Activated B cell treated with CpG ODN at 0.5 μM for 24 hours (primary cell): Measurements from ENCODE around the gene MAD1L1. TPM values are rescaled to one million over a fixed set of nuclear protein-coding genes. Genes with fewer than 3 reads are reported as not detected.
A peak's percentile ranks its signal among the peaks of the same experiment; 100 is the strongest.
"Not testable (repeated sequence)": the region's sequence is repeated elsewhere in the genome, so short reads cannot be mapped to it uniquely, and the experiment has no call there.

Experiments used
- ATAC-seq: fragments of 200-7000 bp; cut with Tn5 transposase; one replicate; pipeline ENCODE4 v1.10.0; 2021; ENCODE audit warnings: low read depth, mild to moderate bottlenecking, moderate library complexity
- CTCF ChIA-PET: fragments of 350-600 bp; sonication (Branson Sonifier 250); formaldehyde crosslinking; loops from one replicate; lab custom pipeline; 2021; ENCODE audit warnings: antibody characterized with exemption; lab: Charles Lee
- POLR2A ChIA-PET: fragments of 350-600 bp; sonication (Branson Sonifier 250); formaldehyde crosslinking; loops from one replicate; lab custom pipeline; 2021; ENCODE audit warnings: antibody characterized with exemption; lab: Charles Lee
- DNase-seq: peaks from one replicate; pipeline ENCODE4 v3.0.0; 2022
- H3K27ac Mint-ChIP-seq: one replicate; pipeline ENCODE4 v1.8.0; 2020; ENCODE audit warnings: mixed read lengths
- H3K27me3 Mint-ChIP-seq: one replicate; pipeline ENCODE4 v1.8.0; 2021; ENCODE audit warnings: mixed read lengths
- H3K36me3 Mint-ChIP-seq: one replicate; pipeline ENCODE4 v1.8.0; 2021; ENCODE audit warnings: low read depth, mixed read lengths
- H3K4me1 Mint-ChIP-seq: one replicate; pipeline ENCODE4 v1.8.0; 2021; ENCODE audit warnings: mixed read lengths
- H3K4me3 Mint-ChIP-seq: one replicate; pipeline ENCODE4 v1.8.0; 2020; ENCODE audit warnings: mild to moderate bottlenecking, mixed read lengths
- H3K9me3 Mint-ChIP-seq: one replicate; pipeline ENCODE4 v1.8.0; 2020; ENCODE audit warnings: mixed read lengths
- intact Hi-C: fragments of 100-400 bp; cut with micrococcal nuclease; formaldehyde crosslinking; loops from one replicate; pipeline ENCODE4 v1.15.1; 2024
- total RNA-seq: library from RNA; stranded (reverse); gene quantifications from 2 replicates; pipeline ENCODE4 v1.2.3, GENCODE V29; 2022
- TF ChIP-seq, protein P1 (sequence below): fragments of 200-600 bp; IDR thresholded peaks from one replicate; pipeline ENCODE4 v1.8.0; 2022; ENCODE audit warnings: antibody characterized with exemption, mild to moderate bottlenecking

MAD1L1 gene
- total RNA-seq, 1 donor from 2014 or later: 54.6 TPM

DNA sequence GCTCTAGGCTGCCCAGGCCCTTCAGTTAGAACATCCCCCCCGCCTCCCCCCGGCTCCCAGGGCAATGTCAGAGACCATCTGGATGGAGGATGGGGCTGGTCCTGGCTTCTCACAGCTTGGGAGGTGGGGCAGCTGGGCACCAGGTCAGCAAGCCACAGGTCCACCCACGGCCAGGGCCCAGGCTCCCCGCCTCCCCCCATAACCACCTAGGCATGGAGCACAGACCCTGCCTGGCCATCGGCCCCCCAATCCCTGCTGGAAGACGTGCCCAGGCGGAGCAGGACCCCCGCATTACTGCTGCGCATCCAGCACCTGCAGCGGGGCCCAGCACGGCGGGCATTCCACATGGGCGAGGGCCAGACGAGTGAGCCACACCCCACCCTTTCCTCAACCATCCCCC lies 393.0 kb downstream of the MAD1L1 start:
- ChIA-PET POLR2A (no interaction called here), CTCF (no interaction called here)
- H3K4me1 Mint-ChIP-seq: peaks cover 10% of the 10 kb centered on the region
- intact Hi-C loops: no loop called here
- H3K27me3 Mint-ChIP-seq: no peaks in the 10 kb centered on the region
- H3K36me3 Mint-ChIP-seq: peaks cover 36% of the 10 kb centered on the region
- H3K4me3 Mint-ChIP-seq: no peak overlapping the region
- H3K27ac Mint-ChIP-seq: no peak overlapping the region
- peaks cover 3% of the 10 kb centered on the region for H3K9me3 Mint-ChIP-seq
- DNase-seq (no peak), ATAC-seq (no peak)
- TF ChIP-seq, protein P1, sequence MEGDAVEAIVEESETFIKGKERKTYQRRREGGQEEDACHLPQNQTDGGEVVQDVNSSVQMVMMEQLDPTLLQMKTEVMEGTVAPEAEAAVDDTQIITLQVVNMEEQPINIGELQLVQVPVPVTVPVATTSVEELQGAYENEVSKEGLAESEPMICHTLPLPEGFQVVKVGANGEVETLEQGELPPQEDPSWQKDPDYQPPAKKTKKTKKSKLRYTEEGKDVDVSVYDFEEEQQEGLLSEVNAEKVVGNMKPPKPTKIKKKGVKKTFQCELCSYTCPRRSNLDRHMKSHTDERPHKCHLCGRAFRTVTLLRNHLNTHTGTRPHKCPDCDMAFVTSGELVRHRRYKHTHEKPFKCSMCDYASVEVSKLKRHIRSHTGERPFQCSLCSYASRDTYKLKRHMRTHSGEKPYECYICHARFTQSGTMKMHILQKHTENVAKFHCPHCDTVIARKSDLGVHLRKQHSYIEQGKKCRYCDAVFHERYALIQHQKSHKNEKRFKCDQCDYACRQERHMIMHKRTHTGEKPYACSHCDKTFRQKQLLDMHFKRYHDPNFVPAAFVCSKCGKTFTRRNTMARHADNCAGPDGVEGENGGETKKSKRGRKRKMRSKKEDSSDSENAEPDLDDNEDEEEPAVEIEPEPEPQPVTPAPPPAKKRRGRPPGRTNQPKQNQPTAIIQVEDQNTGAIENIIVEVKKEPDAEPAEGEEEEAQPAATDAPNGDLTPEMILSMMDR: no peak

DNA sequence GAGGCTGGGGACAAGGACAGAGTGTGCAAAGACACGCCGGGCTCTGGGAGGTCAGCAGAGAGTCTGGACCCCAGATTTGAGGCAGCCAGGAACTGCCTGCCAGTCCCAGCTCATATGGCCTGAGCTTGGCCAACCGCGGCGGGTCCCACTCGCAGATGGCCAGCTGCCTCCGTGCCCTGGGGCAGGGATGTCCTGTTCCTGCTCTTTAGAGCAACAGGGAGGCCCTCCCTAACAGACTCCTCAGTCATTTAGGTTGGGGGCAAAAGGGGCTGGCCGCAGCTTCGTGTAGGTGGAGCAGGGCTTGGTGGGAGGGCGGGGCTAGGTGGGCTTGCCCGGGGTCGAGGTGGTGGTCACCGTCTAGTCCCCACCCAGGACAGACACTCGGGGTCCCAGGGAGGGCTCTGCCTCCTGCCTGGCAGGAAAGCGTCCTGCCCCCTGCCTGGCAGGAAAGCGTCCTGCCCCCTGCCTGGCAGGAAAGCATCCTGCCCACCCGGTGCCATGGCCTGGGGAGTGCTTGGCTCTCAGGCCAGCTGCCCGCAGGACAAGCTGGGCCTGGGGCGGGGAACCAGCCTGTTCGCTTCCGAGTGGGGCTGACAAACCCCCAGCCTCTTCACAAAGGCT lies 393.7 kb downstream of the MAD1L1 start:
- CTCF ChIA-PET, DNase-seq, POLR2A ChIA-PET, H3K27ac Mint-ChIP-seq, H3K9me3 Mint-ChIP-seq, H3K4me3 Mint-ChIP-seq, ATAC-seq, H3K27me3 Mint-ChIP-seq, intact Hi-C loops, H3K4me1 Mint-ChIP-seq: not testable (repeated sequence)
- H3K36me3 Mint-ChIP-seq: peaks cover 40% of the 10 kb centered on the region

DNA sequence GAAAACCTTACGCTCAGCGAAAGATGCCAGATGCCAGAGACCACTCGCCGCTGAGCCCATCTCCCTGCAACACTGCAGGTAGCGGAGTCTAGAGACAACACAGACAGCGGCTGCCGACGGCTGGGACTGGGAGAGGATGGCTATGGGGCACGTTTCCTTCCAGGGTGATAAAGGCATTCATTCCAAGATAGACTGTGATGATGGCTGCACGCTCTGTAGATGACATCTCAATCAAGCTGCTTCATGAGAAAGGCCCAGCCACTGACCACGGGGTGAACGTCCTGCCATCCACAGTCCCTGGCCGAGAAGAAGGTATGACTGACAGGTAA lies 394.2 kb downstream of the MAD1L1 start:
- H3K4me3 Mint-ChIP-seq, H3K27me3 Mint-ChIP-seq, DNase-seq, H3K4me1 Mint-ChIP-seq, H3K27ac Mint-ChIP-seq, intact Hi-C loops, CTCF ChIA-PET, POLR2A ChIA-PET, H3K9me3 Mint-ChIP-seq, ATAC-seq: not testable (repeated sequence)
- H3K36me3 Mint-ChIP-seq: peaks cover 43% of the 10 kb centered on the region

DNA sequence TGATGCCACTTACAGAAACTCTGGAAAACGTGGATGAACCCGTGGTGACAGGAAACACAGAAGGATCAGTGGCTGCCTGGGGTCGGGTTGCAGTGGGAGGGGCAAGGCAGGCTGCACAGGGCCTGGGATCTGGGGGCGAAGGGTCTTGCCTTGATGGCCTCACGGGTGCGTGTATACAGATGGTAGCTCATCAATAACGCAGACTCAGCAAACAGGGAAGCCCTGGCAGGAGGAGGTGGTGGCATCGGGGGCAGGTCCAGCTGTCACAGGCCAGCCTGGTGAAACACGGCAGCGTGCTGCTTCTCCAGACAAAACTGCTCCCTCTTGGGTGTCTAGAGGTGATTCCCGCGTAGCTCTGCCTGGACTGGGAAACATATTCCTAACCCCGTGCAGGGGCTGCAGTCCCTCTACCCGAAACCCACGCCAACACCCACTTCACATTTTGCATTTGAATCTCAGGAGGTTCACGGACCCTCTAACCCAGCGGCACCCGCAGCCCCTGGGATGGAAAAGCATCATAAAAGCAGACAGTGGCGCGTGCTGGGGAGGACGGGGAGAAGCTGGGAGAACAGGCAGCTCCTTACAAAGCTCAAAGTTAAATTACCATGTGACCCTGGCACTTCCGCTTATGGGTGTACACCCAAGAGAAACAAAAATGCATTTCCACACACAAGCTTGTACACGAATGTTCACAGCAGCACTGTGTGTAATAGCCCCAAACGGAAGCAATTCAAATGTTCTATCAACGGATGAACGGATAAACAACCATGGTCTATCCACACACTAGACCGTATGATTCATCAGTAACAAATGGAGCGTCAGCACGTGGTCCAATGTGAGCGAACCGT lies 394.8 kb downstream of the MAD1L1 start:
- H3K27me3 Mint-ChIP-seq, H3K4me1 Mint-ChIP-seq, POLR2A ChIA-PET, DNase-seq, ATAC-seq, H3K27ac Mint-ChIP-seq, intact Hi-C loops, H3K4me3 Mint-ChIP-seq, CTCF ChIA-PET, H3K9me3 Mint-ChIP-seq: not testable (repeated sequence)
- H3K36me3 Mint-ChIP-seq: peaks cover 43% of the 10 kb centered on the region

DNA sequence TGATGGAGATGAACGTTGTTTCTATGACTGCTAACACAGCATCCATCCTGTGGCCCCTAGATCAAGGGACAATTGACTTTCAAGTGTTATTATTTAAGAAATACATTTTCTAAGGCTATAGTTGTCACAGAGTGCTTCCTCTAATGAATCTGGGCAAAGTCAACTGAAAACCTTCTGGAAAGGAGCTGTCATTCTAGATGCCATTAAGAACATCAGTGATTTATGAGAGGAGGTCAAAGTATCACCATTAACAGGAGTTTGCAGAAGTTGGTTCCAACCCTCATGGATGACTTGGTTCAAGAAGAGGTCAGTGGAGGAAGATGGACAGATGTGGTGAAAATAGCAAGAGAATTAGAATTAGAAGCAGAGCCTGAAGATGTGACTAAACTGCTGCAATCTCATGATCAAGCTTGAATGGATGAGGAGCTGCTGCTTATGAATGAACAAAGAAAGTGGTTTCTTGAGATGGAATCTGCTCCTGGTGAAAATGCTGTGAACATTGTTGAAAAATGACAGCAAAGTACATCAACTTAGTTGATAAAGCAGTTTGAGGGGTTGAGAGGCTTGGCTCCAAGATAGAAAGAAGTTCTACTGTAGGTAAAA lies 400.7 kb downstream of the MAD1L1 start:
- H3K4me3 Mint-ChIP-seq, DNase-seq, CTCF ChIA-PET, POLR2A ChIA-PET, H3K27ac Mint-ChIP-seq, H3K27me3 Mint-ChIP-seq, intact Hi-C loops, H3K4me1 Mint-ChIP-seq, ATAC-seq: not testable (repeated sequence)
- Mint-ChIP-seq H3K9me3 (peaks cover 12% of the 10 kb centered on the region), H3K36me3 (peaks cover 40% of the 10 kb centered on the region)

DNA sequence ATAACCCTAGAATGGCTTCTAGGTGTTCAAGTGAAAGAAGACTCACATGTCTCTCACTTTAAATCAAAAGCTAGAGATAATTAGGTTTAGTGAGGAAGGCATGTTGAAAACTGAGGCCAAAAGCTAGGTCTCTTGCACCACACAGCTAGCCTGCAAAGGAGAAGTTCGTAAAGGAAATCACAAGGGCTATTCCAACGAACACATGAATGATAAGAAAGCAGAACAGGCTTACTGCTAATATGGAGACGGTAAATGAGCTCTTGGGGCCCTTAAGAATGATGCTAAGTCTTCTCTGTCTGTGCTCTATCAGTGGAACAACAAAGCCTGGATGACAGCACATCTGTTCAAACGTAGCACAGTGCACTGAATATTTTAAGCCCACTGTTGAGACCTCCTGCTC lies 401.3 kb downstream of the MAD1L1 start:
- H3K27ac Mint-ChIP-seq, ATAC-seq, POLR2A ChIA-PET, H3K4me3 Mint-ChIP-seq, CTCF ChIA-PET, H3K4me1 Mint-ChIP-seq, DNase-seq, H3K27me3 Mint-ChIP-seq, intact Hi-C loops: not testable (repeated sequence)
- Mint-ChIP-seq H3K9me3 (peaks cover 12% of the 10 kb centered on the region), H3K36me3 (peaks cover 34% of the 10 kb centered on the region)

DNA sequence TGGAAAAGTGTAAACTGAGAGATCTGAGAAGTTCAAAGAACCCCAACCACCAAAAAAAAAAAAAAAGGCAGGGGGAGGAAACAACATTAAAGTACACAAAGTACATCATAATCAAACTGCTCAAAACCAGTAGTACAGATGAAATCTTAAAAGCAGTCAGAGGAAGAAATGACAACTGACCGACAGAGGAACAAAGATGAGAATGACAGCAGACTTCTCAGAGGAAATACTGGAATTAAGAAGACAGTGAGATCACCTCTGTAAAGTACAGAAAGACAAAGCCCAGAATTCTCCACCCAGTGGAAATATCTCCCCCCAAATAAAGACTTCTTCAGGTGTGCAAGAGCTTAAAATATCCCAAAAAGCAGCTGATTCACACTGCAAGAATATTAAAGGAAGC lies 403.1 kb downstream of the MAD1L1 start:
- H3K27me3 Mint-ChIP-seq, H3K27ac Mint-ChIP-seq, intact Hi-C loops: not testable (repeated sequence)

DNA sequence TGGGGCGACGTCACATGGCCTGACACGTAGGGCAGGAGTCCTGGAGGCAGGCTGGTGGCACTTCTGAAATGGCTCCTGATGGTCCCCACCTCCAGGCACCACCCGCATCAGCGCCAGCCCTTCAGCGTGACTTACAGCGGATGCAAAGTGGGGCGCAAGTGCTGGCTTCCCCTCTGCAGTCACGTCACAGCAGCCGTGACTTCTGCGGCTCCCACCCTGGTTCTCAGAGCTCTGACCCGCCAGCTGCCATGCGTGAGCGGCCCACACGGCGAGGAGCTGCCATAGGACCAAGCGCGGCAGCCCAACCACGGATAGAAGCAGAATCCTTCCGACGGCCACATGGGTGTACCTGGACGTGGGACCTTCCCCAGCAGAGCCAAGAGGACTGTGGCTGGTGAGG lies 403.6 kb downstream of the MAD1L1 start:
- ChIA-PET CTCF (no interaction called here), POLR2A (no interaction called here)
- TF ChIP-seq, protein P1: no peak
- H3K4me1 Mint-ChIP-seq: no peaks in the 10 kb centered on the region
- no peak overlapping the region for H3K4me3 Mint-ChIP-seq
- H3K9me3 Mint-ChIP-seq: peaks cover 10% of the 10 kb centered on the region
- DNase-seq (no peak), ATAC-seq (no peak)
- peaks cover 26% of the 10 kb centered on the region for H3K36me3 Mint-ChIP-seq
- H3K27me3 Mint-ChIP-seq: no peaks in the 10 kb centered on the region
- intact Hi-C loops: no loop called here
- H3K27ac Mint-ChIP-seq: no peak overlapping the region

More for the DNA sequence above, 403.1 kb downstream of the MAD1L1 start:
- POLR2A ChIA-PET, H3K9me3 Mint-ChIP-seq, CTCF ChIA-PET, ATAC-seq, DNase-seq, H3K4me3 Mint-ChIP-seq, H3K4me1 Mint-ChIP-seq: not testable (repeated sequence)
- H3K36me3 Mint-ChIP-seq: peaks cover 30% of the 10 kb centered on the region

DNA sequence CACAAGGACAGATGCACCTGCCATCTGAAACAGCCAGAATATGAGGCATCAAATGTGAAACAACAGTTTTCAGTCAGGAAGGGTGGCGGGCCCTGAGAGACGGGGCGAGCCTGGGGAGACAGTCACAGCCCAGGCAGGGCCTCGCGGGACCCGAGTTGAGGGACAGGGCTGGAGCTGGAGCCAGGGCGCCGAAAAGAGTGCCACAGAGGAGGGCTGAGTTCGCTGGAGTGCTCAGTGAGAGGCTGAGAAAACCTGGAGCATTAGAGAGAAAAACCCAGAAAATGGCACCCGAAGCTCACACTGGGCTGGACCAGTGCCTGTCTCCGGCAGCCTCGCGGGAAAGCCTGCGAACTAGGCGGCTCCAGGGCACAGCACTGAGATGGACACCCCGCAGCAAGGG lies 404.6 kb downstream of the MAD1L1 start:
- peak; percentile 0 for DNase-seq
- CTCF ChIA-PET, intact Hi-C loops, H3K27me3 Mint-ChIP-seq, H3K27ac Mint-ChIP-seq, H3K9me3 Mint-ChIP-seq, POLR2A ChIA-PET, H3K4me3 Mint-ChIP-seq, ATAC-seq, H3K4me1 Mint-ChIP-seq: not testable (repeated sequence)
- peaks cover 28% of the 10 kb centered on the region for H3K36me3 Mint-ChIP-seq

DNA sequence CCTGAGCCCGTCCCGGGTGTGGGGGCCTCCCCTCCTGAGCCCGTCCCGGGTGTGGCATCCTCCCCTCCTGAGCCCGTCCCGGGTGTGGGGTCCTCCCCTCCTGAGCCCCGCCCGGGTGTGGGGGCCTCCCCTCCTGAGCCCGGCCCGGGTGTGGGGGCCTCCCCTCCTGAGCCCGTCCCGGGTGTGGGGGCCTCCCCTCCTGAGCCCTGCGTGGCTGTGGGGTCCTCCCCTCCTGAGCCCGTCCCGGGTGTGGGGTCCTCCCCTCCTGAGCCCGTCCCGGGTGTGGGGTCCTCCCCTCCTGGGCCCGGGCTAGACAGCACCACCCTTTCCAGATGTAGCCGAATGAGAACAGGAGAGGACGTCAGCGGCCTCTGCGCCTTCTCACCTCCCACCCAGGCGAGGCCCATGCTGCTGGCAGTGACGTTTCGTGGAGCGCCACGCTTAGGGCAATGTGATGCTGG lies 405.2 kb downstream of the MAD1L1 start:
- peak; percentile 11 for DNase-seq
- H3K9me3 Mint-ChIP-seq, H3K27me3 Mint-ChIP-seq, ATAC-seq, CTCF ChIA-PET, H3K27ac Mint-ChIP-seq, intact Hi-C loops, POLR2A ChIA-PET, H3K4me3 Mint-ChIP-seq, H3K4me1 Mint-ChIP-seq: not testable (repeated sequence)
- peaks cover 31% of the 10 kb centered on the region for H3K36me3 Mint-ChIP-seq
